Measurements from ENCODE around the gene MSANTD7.
A peak's percentile ranks its signal among the peaks of the same experiment; 100 is the strongest.

The MSANTD7 gene

DNA sequence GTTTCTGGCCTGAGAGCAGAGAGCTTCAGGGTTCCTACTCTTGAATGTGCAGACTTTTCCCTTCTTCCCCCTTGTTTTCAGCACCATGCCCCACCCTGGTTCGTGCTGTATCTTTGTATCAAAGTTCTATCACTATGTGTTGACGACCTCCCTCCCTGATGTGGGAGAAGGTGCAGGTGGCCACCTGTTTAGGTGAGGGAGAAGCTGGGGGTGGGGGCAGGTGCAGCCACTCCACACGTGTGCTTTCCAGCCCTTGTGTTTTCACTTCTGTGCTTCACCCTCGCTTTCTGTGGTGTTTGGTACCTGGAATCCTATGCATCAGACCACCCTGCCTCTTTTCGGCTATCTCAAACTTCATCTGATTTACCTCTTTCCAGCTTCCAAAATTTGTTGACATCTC, 20.9 kb downstream of the MSANTD7 start:
- POLR2A ChIA-PET = interaction anchor here (1.1 kb wide), 1 partner anchor 22 kb away, joined by 4 read pairs; the partner anchor contains the start of gene CDNF

DNA sequence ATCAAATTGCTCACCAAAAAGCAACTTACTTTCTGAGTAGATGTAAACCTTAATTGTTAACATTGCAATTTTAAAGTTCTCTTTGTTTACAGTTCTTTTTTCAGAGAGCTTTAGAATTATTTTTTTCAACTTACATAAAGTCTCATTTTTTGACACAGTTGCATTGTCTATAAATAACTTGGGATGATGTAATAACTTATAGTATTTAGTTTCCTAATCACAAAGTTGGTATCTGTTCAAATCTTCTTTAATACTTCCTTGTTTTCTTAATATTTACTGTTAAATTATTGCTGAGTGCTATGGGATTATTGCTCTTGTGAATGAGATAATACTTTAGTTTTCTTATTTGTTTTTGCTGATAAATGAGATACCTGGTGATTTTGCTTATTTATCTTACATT, 21.7 kb downstream of the MSANTD7 start:
- Histone ChIP-seq H3K4me3 (ENCODE audit: low read depth, low read length) (no peak overlapping the region), H3K27ac (ENCODE audit: extremely low read depth, low read depth, low read length) (no peak overlapping the region), H3K36me3 (ENCODE audit: control insufficient read depth in 2 of 2, insufficient read depth in 1 of 2, low read length in 2 of 2) (peaks cover 28 to 57% of the 10 kb centered on the region in 2 experiments), H3K9me3 (ENCODE audit: control insufficient read depth, insufficient read depth, low read depth, low read length) (no peaks in the 10 kb centered on the region), H3K4me1 (ENCODE audit: control insufficient read depth, insufficient read depth, low read length) (no peaks in the 10 kb centered on the region)
- POLR2A ChIA-PET = no interaction called here
- TF ChIP-seq, protein P1, sequence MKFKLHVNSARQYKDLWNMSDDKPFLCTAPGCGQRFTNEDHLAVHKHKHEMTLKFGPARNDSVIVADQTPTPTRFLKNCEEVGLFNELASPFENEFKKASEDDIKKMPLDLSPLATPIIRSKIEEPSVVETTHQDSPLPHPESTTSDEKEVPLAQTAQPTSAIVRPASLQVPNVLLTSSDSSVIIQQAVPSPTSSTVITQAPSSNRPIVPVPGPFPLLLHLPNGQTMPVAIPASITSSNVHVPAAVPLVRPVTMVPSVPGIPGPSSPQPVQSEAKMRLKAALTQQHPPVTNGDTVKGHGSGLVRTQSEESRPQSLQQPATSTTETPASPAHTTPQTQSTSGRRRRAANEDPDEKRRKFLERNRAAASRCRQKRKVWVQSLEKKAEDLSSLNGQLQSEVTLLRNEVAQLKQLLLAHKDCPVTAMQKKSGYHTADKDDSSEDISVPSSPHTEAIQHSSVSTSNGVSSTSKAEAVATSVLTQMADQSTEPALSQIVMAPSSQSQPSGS (tag by site-specific recombination; IDR thresholded peaks at IDR 0.05; ENCODE audit: low read depth) = peak; percentile 46; the same call in 1 of the 2 replicates
- TF ChIP-seq, protein P2, sequence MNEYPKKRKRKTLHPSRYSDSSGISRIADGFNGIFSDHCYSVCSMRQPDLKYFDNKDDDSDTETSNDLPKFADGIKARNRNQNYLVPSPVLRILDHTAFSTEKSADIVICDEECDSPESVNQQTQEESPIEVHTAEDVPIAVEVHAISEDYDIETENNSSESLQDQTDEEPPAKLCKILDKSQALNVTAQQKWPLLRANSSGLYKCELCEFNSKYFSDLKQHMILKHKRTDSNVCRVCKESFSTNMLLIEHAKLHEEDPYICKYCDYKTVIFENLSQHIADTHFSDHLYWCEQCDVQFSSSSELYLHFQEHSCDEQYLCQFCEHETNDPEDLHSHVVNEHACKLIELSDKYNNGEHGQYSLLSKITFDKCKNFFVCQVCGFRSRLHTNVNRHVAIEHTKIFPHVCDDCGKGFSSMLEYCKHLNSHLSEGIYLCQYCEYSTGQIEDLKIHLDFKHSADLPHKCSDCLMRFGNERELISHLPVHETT (tag by site-specific recombination; IDR thresholded peaks at IDR 0.05) = no peak
- TF ChIP-seq, protein P3, sequence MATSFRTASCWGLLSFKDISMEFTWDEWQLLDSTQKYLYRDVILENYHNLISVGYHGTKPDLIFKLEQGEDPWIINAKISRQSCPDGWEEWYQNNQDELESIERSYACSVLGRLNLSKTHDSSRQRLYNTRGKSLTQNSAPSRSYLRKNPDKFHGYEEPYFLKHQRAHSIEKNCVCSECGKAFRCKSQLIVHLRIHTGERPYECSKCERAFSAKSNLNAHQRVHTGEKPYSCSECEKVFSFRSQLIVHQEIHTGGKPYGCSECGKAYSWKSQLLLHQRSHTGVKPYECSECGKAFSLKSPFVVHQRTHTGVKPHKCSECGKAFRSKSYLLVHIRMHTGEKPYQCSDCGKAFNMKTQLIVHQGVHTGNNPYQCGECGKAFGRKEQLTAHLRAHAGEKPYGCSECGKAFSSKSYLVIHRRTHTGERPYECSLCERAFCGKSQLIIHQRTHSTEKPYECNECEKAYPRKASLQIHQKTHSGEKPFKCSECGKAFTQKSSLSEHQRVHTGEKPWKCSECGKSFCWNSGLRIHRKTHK (tag by site-specific recombination; IDR thresholded peaks at IDR 0.05) = no peak
- TF ChIP-seq, protein P4, sequence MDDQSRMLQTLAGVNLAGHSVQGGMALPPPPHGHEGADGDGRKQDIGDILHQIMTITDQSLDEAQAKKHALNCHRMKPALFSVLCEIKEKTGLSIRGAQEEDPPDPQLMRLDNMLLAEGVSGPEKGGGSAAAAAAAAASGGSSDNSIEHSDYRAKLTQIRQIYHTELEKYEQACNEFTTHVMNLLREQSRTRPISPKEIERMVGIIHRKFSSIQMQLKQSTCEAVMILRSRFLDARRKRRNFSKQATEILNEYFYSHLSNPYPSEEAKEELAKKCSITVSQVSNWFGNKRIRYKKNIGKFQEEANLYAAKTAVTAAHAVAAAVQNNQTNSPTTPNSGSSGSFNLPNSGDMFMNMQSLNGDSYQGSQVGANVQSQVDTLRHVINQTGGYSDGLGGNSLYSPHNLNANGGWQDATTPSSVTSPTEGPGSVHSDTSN (CRISPR knock-in tag; IDR thresholded peaks at IDR 0.05) = no peak
- CTCF ChIA-PET = interaction anchor here (0.6 kb wide), 1 partner anchor 445 kb away, joined by 3 read pairs; no protein-coding TSS in a partner anchor

More for the DNA sequence above, 20.9 kb downstream of the MSANTD7 start:
- CTCF ChIA-PET = interaction anchor here (0.6 to 1.5 kb wide), 2 partner anchors 11 to 445 kb away, joined by 3 to 4 read pairs; no protein-coding TSS in a partner anchor
- no peak for TF ChIP-seq ZNF23 (tag by site-specific recombination; IDR thresholded peaks at IDR 0.05; ENCODE audit: borderline replicate concordance)
- no peak for TF ChIP-seq ZNF664 (tag by site-specific recombination; IDR thresholded peaks at IDR 0.05)
- no peak for TF ChIP-seq ZNF776 (tag by site-specific recombination; IDR thresholded peaks at IDR 0.05; ENCODE audit: borderline replicate concordance)
- no peak for TF ChIP-seq ZNF623 (tag by site-specific recombination; IDR thresholded peaks at IDR 0.05)
- TF ChIP-seq, protein P5, sequence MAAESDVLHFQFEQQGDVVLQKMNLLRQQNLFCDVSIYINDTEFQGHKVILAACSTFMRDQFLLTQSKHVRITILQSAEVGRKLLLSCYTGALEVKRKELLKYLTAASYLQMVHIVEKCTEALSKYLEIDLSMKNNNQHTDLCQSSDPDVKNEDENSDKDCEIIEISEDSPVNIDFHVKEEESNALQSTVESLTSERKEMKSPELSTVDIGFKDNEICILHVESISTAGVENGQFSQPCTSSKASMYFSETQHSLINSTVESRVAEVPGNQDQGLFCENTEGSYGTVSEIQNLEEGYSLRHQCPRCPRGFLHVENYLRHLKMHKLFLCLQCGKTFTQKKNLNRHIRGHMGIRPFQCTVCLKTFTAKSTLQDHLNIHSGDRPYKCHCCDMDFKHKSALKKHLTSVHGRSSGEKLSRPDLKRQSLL (tag by site-specific recombination; IDR thresholded peaks at IDR 0.05) = no peak
- TF ChIP-seq ZNF174 (tag by site-specific recombination; IDR thresholded peaks at IDR 0.05) = no peak
- TF ChIP-seq, protein P6, sequence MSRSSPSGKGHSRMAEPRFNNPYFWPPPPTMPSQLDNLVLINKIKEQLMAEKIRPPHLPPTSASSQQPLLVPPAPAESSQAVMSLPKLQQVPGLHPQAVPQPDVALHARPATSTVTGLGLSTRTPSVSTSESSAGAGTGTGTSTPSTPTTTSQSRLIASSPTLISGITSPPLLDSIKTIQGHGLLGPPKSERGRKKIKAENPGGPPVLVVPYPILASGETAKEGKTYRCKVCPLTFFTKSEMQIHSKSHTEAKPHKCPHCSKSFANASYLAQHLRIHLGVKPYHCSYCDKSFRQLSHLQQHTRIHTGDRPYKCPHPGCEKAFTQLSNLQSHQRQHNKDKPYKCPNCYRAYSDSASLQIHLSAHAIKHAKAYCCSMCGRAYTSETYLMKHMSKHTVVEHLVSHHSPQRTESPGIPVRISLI (tag by site-specific recombination; IDR thresholded peaks at IDR 0.05) = no peak
- TF ChIP-seq OSR2 (tag by site-specific recombination; IDR thresholded peaks at IDR 0.05) = no peak
- no peak for TF ChIP-seq ZNF146 (tag by site-specific recombination; IDR thresholded peaks at IDR 0.05)
- TF ChIP-seq HOXA7 (CRISPR knock-in tag; IDR thresholded peaks at IDR 0.05; ENCODE audit: borderline replicate concordance) = no peak
- TF ChIP-seq GLIS2 (tag by site-specific recombination; IDR thresholded peaks at IDR 0.05) = no peak
- no peak for TF ChIP-seq ZNF10 (tag by site-specific recombination; IDR thresholded peaks at IDR 0.05)
- no peak for TF ChIP-seq ZNF155 (tag by site-specific recombination; IDR thresholded peaks at IDR 0.05)
- TF ChIP-seq FEZF1 (tag by site-specific recombination; IDR thresholded peaks at IDR 0.05) = no peak
- no peak for TF ChIP-seq ZNF529 (tag by site-specific recombination; IDR thresholded peaks at IDR 0.05; ENCODE audit: insufficient replicate concordance)
- TF ChIP-seq ZNF354C (tag by site-specific recombination; IDR thresholded peaks at IDR 0.05; ENCODE audit: borderline replicate concordance, low read depth) = no peak
- TF ChIP-seq, protein P7, sequence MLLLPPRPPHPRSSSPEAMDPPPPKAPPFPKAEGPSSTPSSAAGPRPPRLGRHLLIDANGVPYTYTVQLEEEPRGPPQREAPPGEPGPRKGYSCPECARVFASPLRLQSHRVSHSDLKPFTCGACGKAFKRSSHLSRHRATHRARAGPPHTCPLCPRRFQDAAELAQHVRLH (tag by site-specific recombination; IDR thresholded peaks at IDR 0.05) = no peak
- no peak for TF ChIP-seq ZNF433 (tag by site-specific recombination; IDR thresholded peaks at IDR 0.05; ENCODE audit: low read depth)
- H3K4me1 ChIP-seq (ENCODE audit: control insufficient read depth, insufficient read depth, low read length) = no peaks in the 10 kb centered on the region
- H3K27ac ChIP-seq (ENCODE audit: extremely low read depth, low read depth, low read length) = no peak overlapping the region
- no peak overlapping the region for H3K4me3 ChIP-seq (ENCODE audit: low read depth, low read length)
- H3K36me3 ChIP-seq (ENCODE audit: control insufficient read depth in 2 of 2, insufficient read depth in 1 of 2, low read length in 2 of 2) = peaks cover 35 to 65% of the 10 kb centered on the region in 2 experiments
- H3K9me3 ChIP-seq (ENCODE audit: control insufficient read depth, insufficient read depth, low read depth, low read length) = no peaks in the 10 kb centered on the region

All from HEK293 (cell line).